CD8-positive, alpha-beta memory T cell (primary cell): Measurements from ENCODE around the gene RPS25. TPM values are rescaled to one million over a fixed set of nuclear protein-coding genes. Genes with fewer than 3 reads are reported as not detected.
"Not testable (repeated sequence)": the region's sequence is repeated elsewhere in the genome, so short reads cannot be mapped to it uniquely, and the experiment has no call there.

Experiments used
- CTCF ChIA-PET: fragments of 350-600 bp; sonication (Branson Sonifier 250); formaldehyde crosslinking; loops from one replicate; lab custom pipeline; 2021; ENCODE audit warnings: antibody characterized with exemption; lab: Charles Lee
- POLR2A ChIA-PET: fragments of 350-600 bp; sonication (Branson Sonifier 250); formaldehyde crosslinking; loops from one replicate; lab custom pipeline; 2021; ENCODE audit warnings: antibody characterized with exemption; lab: Charles Lee
- DNase-seq, 5 donors: peaks; one replicate each; pipeline versions ENCODE4 v3.0.0 to v3.0.0-alpha.2; 2020 to 2022; ENCODE audit warnings: mixed read lengths in 1 of 5
- H3K27ac ChIP-seq: one replicate; pipeline ENCODE4 v1.7.0; 2013; ENCODE audit warnings: low read depth, mild to moderate bottlenecking, low read length, moderate library complexity
- H3K27me3 ChIP-seq: 2 replicates; pipeline ENCODE4 v1.7.0; 2013; ENCODE audit warnings: low read length, mild to moderate bottlenecking; ENCODE audit not compliant: insufficient read depth, poor library complexity, severe bottlenecking
- H3K36me3 ChIP-seq: 2 replicates; pipeline ENCODE4 v1.7.0; 2013; ENCODE audit warnings: mild to moderate bottlenecking, low read length, moderate library complexity; ENCODE audit not compliant: insufficient read depth
- H3K4me1 ChIP-seq: 2 replicates; pipeline ENCODE4 v1.7.0; 2013; ENCODE audit warnings: mild to moderate bottlenecking, low read length, moderate library complexity; ENCODE audit not compliant: insufficient read depth
- H3K4me3 ChIP-seq: 2 replicates; pipeline ENCODE4 v1.7.0; 2013; ENCODE audit warnings: mild to moderate bottlenecking, low read length
- H3K9me3 ChIP-seq: 2 replicates; pipeline ENCODE4 v1.7.0; 2013; ENCODE audit warnings: mild to moderate bottlenecking, low read length
- H3K27ac Mint-ChIP-seq, 8 donors: one replicate each; pipeline ENCODE4 v1.8.0; 2020 to 2021; ENCODE audit warnings: mixed read lengths in 8 of 8, mild to moderate bottlenecking in 6 of 8, inconsistent platforms in 3 of 8, moderate library complexity in 3 of 8
- H3K27me3 Mint-ChIP-seq, 2 donors: one replicate each; pipeline ENCODE4 v1.8.0; 2020 to 2021; ENCODE audit warnings: mixed read lengths in 2 of 2, mild to moderate bottlenecking in 1 of 2, moderate library complexity in 1 of 2
- H3K36me3 Mint-ChIP-seq, 3 donors: one replicate each; pipeline ENCODE4 v1.8.0; 2020 to 2021; ENCODE audit warnings: mixed read lengths in 3 of 3, inconsistent platforms in 1 of 3, mild to moderate bottlenecking in 1 of 3
- H3K4me1 Mint-ChIP-seq, 3 donors: one replicate each; pipeline ENCODE4 v1.8.0; 2020 to 2021; ENCODE audit warnings: mixed read lengths in 3 of 3, inconsistent platforms in 1 of 3, mild to moderate bottlenecking in 1 of 3
- H3K4me3 Mint-ChIP-seq, 7 donors: one replicate each; pipeline ENCODE4 v1.8.0; 2020 to 2021; ENCODE audit warnings: mixed read lengths in 7 of 7, mild to moderate bottlenecking in 6 of 7, moderate library complexity in 4 of 7, inconsistent platforms in 2 of 7
- H3K9me3 Mint-ChIP-seq, 5 donors: one replicate each; pipeline ENCODE4 v1.8.0; 2020 to 2022; ENCODE audit warnings: mixed read lengths in 5 of 5, mild to moderate bottlenecking in 3 of 5, moderate library complexity in 2 of 5, inconsistent platforms in 1 of 5
- polyA plus RNA-seq: library from polyadenylated mRNA; unstranded; fragments of 300-500 nt; fragmentation: Illumina TruSeq; gene quantifications from one replicate; pipeline ENCODE4 v1.2.3, GENCODE V29; 2021
- total RNA-seq, 2 experiments: library from RNA; stranded (reverse); gene quantifications; one replicate each; pipeline ENCODE4 v1.2.3, GENCODE V29; 2021

Gene RPS25
- total and polyA plus RNA-seq, 3 experiments from 2014 or later: 1,415 to 4,526 (median 1,447) TPM

DNA sequence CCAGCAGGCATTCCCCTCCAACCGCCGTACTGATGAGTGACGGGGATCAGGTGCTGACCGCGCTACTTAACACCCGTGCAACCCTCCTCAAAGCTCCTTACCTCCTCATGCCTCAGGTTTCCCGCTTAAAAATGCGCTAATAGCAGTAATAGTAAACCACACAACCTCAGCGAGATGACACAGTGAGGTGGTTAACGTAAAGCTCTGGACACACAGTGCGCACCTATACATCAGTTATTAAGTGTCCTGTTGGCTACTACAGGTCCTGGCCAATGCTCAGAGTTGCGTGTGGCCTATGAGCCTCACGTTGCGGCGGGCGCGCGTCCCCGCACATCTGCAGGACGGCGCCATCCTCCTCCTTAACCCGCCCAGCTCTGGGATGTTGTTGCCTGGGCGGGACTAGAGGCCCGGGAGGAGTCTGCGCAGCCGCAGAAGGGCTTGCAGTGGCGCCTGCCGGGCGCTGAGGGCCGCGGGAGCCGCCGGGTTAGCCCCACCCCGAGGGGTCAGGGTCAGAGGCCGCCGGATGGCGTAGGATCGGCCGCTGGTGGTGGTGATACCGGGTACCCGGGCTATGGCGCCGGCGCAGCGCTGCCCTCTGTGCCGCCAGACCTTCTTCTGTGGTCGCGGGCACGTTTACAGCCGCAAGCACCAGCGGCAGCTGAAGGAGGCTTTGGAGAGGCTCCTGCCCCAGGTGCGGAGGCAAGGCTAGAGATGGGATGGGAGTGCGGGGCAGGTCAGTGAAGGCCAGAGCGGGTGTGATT is 20.3 kb downstream of the RPS25 start, which contains the start of gene CENATAC:
TSS of gene CENATAC (plus strand) at position 512 of the 761 bp plus-strand sequence. CDS start at position 572, 60 bp downstream.
- peaks cover 33 to 46% (median 34%) of the 10 kb centered on the region in 3 donors for H3K4me1 Mint-ChIP-seq
- peak; percentile 94 to 98 (median 94) for DNase-seq

DNA sequence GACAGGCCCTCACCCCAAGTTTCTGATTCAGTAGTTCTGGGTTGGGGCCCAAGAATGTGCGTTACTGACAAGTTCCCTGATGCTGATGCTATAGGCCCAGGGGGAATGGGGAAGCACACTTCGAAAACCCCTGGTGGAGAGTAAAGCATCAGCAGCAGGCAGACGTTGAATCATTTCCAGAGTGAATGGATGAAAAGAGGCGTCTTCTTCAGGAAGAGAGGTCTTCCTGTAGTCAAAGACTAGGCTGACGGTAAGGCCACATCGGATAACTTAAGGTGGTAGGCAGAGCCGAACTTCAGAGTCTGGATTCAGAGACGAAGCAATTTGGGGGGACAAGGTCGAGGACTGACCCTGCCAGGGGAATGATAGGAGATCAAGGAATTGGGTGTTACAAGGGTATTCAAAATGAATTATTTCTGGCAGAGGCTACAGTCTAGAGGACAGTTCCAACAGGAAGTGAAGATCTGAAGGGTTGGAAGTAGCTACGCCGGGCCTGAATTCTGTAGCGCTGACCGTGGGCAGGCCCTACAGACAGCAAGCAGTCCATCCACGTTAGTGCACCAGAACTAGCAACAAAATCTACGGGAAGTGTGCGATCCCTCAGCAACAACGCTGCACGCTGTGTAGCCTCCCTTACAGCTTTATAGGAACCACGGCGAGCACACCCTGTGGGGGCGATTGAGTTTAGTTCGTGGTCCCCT is 21.1 kb downstream of the RPS25 start:
- Mint-ChIP-seq H3K4me3 (peak overlapping the region; percentile 90 to 99 (median 94)), H3K36me3 (peaks cover 0 to 50% (median 6%) of the 10 kb centered on the region in 3 donors), H3K27ac (peak overlapping the region; percentile 79 to 100 (median 97)), H3K4me1 (peaks cover 33 to 46% (median 34%) of the 10 kb centered on the region in 3 donors), H3K27me3 (peaks cover 0 to 3% of the 10 kb centered on the region in 2 donors), H3K9me3 (no peaks in the 10 kb centered on the region)
- POLR2A ChIA-PET: interaction anchor here (0.5 to 2.3 kb wide), 7 partner anchors 14 to 98 kb away, joined by 3 to 23 read pairs (median 5); partner anchors contain the start of genes RPS25 and TRAPPC4
- Histone ChIP-seq H3K4me1 (peaks cover 20% of the 10 kb centered on the region), H3K9me3 (no peaks in the 10 kb centered on the region), H3K27me3 (no peaks in the 10 kb centered on the region), H3K36me3 (peaks cover 11% of the 10 kb centered on the region), H3K27ac (peak overlapping the region; percentile 84), H3K4me3 (peak overlapping the region; percentile 94)
- CTCF ChIA-PET: interaction anchor here (0.9 to 2.5 kb wide), 9 partner anchors 19 to 389 kb away, joined by 3 to 11 read pairs (median 3); partner anchors contain the start of genes CBL, PHLDB1, RPS25 and TRAPPC4
- DNase-seq: peak in 4 of 5 donors; percentile 12 to 35 (median 16)

More for the DNA sequence above, 20.3 kb downstream of the RPS25 start, which contains the start of gene CENATAC:
- peaks cover 20% of the 10 kb centered on the region for H3K4me1 ChIP-seq
- H3K36me3 ChIP-seq: peaks cover 12% of the 10 kb centered on the region
- Mint-ChIP-seq H3K9me3 (no peaks in the 10 kb centered on the region), H3K4me3 (peak within 1 kb of the TSS; percentile 90 to 99 (median 94)), H3K27me3 (peaks cover 0 to 3% of the 10 kb centered on the region in 2 donors), H3K36me3 (peaks cover 0 to 57% (median 8%) of the 10 kb centered on the region in 3 donors), H3K27ac (peak within 1 kb of the TSS; percentile 79 to 100 (median 97))
- ChIA-PET CTCF (interaction anchor here (0.6 to 2.5 kb wide), 11 partner anchors 18 to 390 kb away, joined by 3 to 11 read pairs (median 3); partner anchors contain the start of genes CBL, PHLDB1, RPS25 and TRAPPC4), POLR2A (interaction anchor here (0.5 to 2.3 kb wide), 6 partner anchors 15 to 97 kb away, joined by 3 to 23 read pairs (median 6); partner anchors contain the start of genes RPS25 and TRAPPC4)
- no peaks in the 10 kb centered on the region for H3K9me3 ChIP-seq
- H3K27me3 ChIP-seq: no peaks in the 10 kb centered on the region
- peak within 1 kb of the TSS; percentile 84 for H3K27ac ChIP-seq
- H3K4me3 ChIP-seq: peak within 1 kb of the TSS; percentile 94

DNA sequence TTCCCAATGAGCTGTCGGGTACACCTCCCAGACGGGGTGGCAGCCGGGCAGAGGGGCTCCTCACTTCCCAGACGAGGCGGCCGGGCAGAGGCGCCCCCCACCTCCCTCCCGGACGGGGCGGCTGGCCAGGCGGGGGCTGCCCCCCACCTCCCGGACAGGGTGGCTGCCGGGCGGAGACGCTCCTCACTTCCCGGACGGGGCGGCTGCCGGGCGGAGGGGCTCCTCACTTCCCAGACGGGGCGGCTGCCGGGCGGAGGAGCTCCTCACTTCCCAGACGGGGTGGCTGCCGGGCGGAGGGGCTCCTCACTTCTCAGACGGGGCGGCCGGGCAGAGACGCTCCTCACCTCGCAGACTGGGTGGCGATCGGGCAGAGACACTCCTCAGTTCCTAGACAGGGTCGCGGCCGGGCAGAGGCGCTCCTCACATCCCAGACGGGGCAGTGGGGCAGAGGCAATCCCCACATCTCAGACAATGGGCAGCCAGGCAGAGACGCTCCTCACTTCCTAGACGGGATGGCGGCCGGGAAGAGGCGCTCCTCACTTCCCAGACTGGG is 26.6 kb downstream of the RPS25 start:
- H3K9me3 ChIP-seq, H3K9me3 Mint-ChIP-seq, CTCF ChIA-PET, H3K4me3 Mint-ChIP-seq, H3K4me1 ChIP-seq, H3K27me3 Mint-ChIP-seq, H3K27ac ChIP-seq, H3K27ac Mint-ChIP-seq, H3K4me3 ChIP-seq, DNase-seq, H3K36me3 Mint-ChIP-seq, H3K4me1 Mint-ChIP-seq, POLR2A ChIA-PET, H3K36me3 ChIP-seq, H3K27me3 ChIP-seq: not testable (repeated sequence)

- Histone ChIP-seq H3K4me1 (no peaks in the 10 kb centered on the region), H3K9me3 (no peaks in the 10 kb centered on the region), H3K4me3 (no peak overlapping the region), H3K36me3 (no peaks in the 10 kb centered on the region), H3K27me3 (no peaks in the 10 kb centered on the region), H3K27ac (no peak overlapping the region)
- Mint-ChIP-seq H3K4me3 (no peak overlapping the region), H3K36me3 (peaks cover 0 to 2% (median 0%) of the 10 kb centered on the region in 3 donors), H3K27ac (no peak overlapping the region), H3K9me3 (no peaks in the 10 kb centered on the region), H3K4me1 (no peaks in the 10 kb centered on the region), H3K27me3 (no peaks in the 10 kb centered on the region)
- ChIA-PET CTCF (no interaction called here), POLR2A (interaction anchor here (0.7 kb wide), 1 partner anchor 29 kb away, joined by 5 read pairs; no protein-coding TSS in a partner anchor)
- no peak for DNase-seq
Observed at GRCh38 chr11:118988280-118988679, 29.9 kb downstream of the RPS25 start.

DNA sequence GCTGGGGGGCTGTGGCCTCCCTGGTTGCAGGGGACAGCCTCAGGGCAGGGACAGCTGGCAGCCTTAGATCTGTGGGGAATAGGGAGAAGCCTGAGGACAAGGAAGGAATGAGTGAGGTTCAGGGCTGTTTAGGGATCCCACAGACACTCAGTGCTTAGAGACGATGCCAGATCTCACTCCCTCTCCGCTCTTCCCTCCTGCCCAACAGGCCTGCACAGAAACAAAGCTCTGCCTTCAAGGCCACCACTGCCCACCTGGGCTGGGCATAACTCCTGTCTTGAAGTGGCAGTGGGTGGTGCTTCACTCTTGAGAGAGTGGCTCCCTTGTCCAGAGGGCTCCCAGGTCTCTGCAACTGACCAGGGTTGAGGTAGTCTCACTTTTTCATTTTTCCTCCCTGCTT is 33.3 kb downstream of the RPS25 start:
- no peak for DNase-seq
- H3K9me3 Mint-ChIP-seq: no peaks in the 10 kb centered on the region
- H3K4me1 ChIP-seq: no peaks in the 10 kb centered on the region
- no peak overlapping the region for H3K4me3 Mint-ChIP-seq
- CTCF ChIA-PET: interaction anchor here (0.7 kb wide), 1 partner anchor 415 kb away, joined by 3 read pairs; no protein-coding TSS in a partner anchor
- H3K27me3 ChIP-seq: no peaks in the 10 kb centered on the region
- no peak overlapping the region for H3K27ac Mint-ChIP-seq
- no peak overlapping the region for H3K4me3 ChIP-seq
- H3K9me3 ChIP-seq: no peaks in the 10 kb centered on the region
- POLR2A ChIA-PET: interaction anchor here (0.6 kb wide), 1 partner anchor 352 kb away, joined by 10 read pairs; no protein-coding TSS in a partner anchor
- no peaks in the 10 kb centered on the region for H3K36me3 ChIP-seq
- H3K27me3 Mint-ChIP-seq: peaks cover 0 to 1% of the 10 kb centered on the region in 2 donors
- H3K4me1 Mint-ChIP-seq: no peaks in the 10 kb centered on the region
- no peak overlapping the region for H3K27ac ChIP-seq
- no peaks in the 10 kb centered on the region for H3K36me3 Mint-ChIP-seq

DNA sequence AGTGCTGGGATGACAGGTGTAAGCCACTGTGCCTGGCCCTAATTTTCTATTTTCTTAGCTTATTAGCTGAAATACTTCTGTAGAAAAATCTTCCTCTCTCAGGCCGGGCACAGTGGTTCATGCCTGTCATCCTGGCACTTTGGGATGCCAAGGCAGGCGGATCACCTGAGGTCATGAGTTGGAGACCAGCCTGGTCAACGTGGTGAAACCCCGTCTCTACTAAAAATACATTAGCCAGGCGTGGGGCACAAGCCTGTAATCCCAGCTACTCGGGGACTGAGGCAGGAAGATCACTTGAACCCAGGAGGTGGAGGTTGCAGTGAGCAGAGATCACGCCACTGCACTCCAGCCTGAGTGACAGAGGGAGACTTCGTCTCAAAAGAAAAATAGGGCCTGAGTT is 33.8 kb downstream of the RPS25 start:
- not testable (repeated sequence) for H3K9me3 ChIP-seq, H3K27ac ChIP-seq, H3K4me3 ChIP-seq, H3K36me3 ChIP-seq, H3K36me3 Mint-ChIP-seq, H3K4me1 ChIP-seq, H3K4me1 Mint-ChIP-seq, H3K27me3 ChIP-seq, H3K4me3 Mint-ChIP-seq, H3K27me3 Mint-ChIP-seq, H3K9me3 Mint-ChIP-seq, H3K27ac Mint-ChIP-seq, DNase-seq
- POLR2A ChIA-PET: interaction anchor here (0.6 kb wide), 1 partner anchor 352 kb away, joined by 10 read pairs; no protein-coding TSS in a partner anchor
- CTCF ChIA-PET: interaction anchor here (0.7 kb wide), 1 partner anchor 415 kb away, joined by 3 read pairs; no protein-coding TSS in a partner anchor

- Mint-ChIP-seq H3K36me3 (no peaks in the 10 kb centered on the region), H3K27me3 (peaks cover 6 to 20% of the 10 kb centered on the region in 2 donors), H3K4me1 (no peaks in the 10 kb centered on the region), H3K9me3 (no peaks in the 10 kb centered on the region), H3K27ac (no peak overlapping the region), H3K4me3 (no peak overlapping the region)
- no peaks in the 10 kb centered on the region for H3K27me3 ChIP-seq
- H3K27ac ChIP-seq: peak overlapping the region; percentile 44
- no peaks in the 10 kb centered on the region for H3K36me3 ChIP-seq
- no peak for DNase-seq
- POLR2A ChIA-PET: no interaction called here
- H3K4me1 ChIP-seq: no peaks in the 10 kb centered on the region
- no peaks in the 10 kb centered on the region for H3K9me3 ChIP-seq
- CTCF ChIA-PET: no interaction called here
- H3K4me3 ChIP-seq: no peak overlapping the region
Observed at GRCh38 chr11:118980191-118980881, 37.8 kb downstream of the RPS25 start.
